ENCODE results near the gene ERBB4.

The ERBB4 gene

GRCh38 chr2:212535996-212536816 lies 2.4 kb downstream of the ERBB4 start:
- no peak overlapping the region for H3K27ac ChIP-seq
- TF ChIP-seq CTCF (IDR thresholded peaks at IDR 0.05) (no peak), ZFX (IDR thresholded peaks at IDR 0.05; ENCODE audit: borderline replicate concordance) (no peak)

GRCh38 chr2:212534336-212534735 lies 4.3 kb downstream of the ERBB4 start:
- TF ChIP-seq ZFX (IDR thresholded peaks at IDR 0.05; ENCODE audit: borderline replicate concordance), result no peak
- TF ChIP-seq CTCF (IDR thresholded peaks at IDR 0.05), result no peak
- no peak overlapping the region for H3K27ac ChIP-seq

GRCh38 chr2:212532585-212532984 lies 6.0 kb downstream of the ERBB4 start:
- TF ChIP-seq CTCF (IDR thresholded peaks at IDR 0.05) (no peak; the same call in 1 of the 2 replicates), ZFX (IDR thresholded peaks at IDR 0.05; ENCODE audit: borderline replicate concordance) (no peak)
- no peak overlapping the region for H3K27ac ChIP-seq

GRCh38 chr2:212532087-212532486 lies 6.5 kb downstream of the ERBB4 start:
- TF ChIP-seq CTCF (IDR thresholded peaks at IDR 0.05), result no peak
- no peak for TF ChIP-seq ZFX (IDR thresholded peaks at IDR 0.05; ENCODE audit: borderline replicate concordance)

GRCh38 chr2:212531499-212531898 lies 7.1 kb downstream of the ERBB4 start:
- TF ChIP-seq CTCF (IDR thresholded peaks at IDR 0.05) (no peak), ZFX (IDR thresholded peaks at IDR 0.05; ENCODE audit: borderline replicate concordance) (no peak)
- H3K27ac ChIP-seq, result no peak overlapping the region

More at GRCh38 chr2:212532087-212532486, 6.5 kb downstream of the ERBB4 start:
- H3K27ac ChIP-seq, result no peak overlapping the region

GRCh38 chr2:212530991-212531390 lies 7.6 kb downstream of the ERBB4 start:
- TF ChIP-seq CTCF (IDR thresholded peaks at IDR 0.05), result no peak
- TF ChIP-seq ZFX (IDR thresholded peaks at IDR 0.05; ENCODE audit: borderline replicate concordance), result no peak
- H3K27ac ChIP-seq, result no peak overlapping the region

- no peak for TF ChIP-seq CTCF (IDR thresholded peaks at IDR 0.05)
- no peak for TF ChIP-seq ZFX (IDR thresholded peaks at IDR 0.05; ENCODE audit: borderline replicate concordance)
- no peak overlapping the region for H3K27ac ChIP-seq
Measured at GRCh38 chr2:212530373-212530772, 8.2 kb downstream of the ERBB4 start.

All from 22Rv1 (cell line).